ENCODE data around the gene MEF2D. TPM values are rescaled to one million over a fixed set of nuclear protein-coding genes. Genes with fewer than 3 reads are reported as not detected.

The MEF2D gene
- total and polyA plus RNA-seq, 12 donors, result 7.8 to 89.9 (median 50.0) TPM

GRCh38 chr1:156493154-156493631 is 7.4 kb downstream of the MEF2D start:
- Histone ChIP-seq H3K27ac (peak overlapping the region; percentile 53 to 100 (median 77)), H3K4me1 (replicated peaks in 1 of 2) (peaks cover 97 to 100% of the 10 kb centered on the region in 2 donors), H3K27me3 (no peaks in the 10 kb centered on the region), H3K36me3 (replicated peaks in 1 of 2) (no peaks in the 10 kb centered on the region), H3K9me3 (replicated peaks in 1 of 3) (no peaks in the 10 kb centered on the region), H3K4me3 (peak overlapping the region in 1 of 4 donors; percentile 39)
- intact Hi-C loops (cut with DNase I), result no loop called here
- TF ChIP-seq POLR2A (IDR thresholded peaks at IDR 0.05) (peak in 1 of 2 donors; percentile 45), CTCF (IDR thresholded peaks at IDR 0.05) (no peak)
- 13 to 27% (median 16%) methylated on average over 10 to 11 of the region's 11 CpGs for WGBS, 4 donors
- DNase-seq, result peak in 5 of 7 donors; percentile 41 to 68 (median 56)

GRCh38 chr1:156492591-156493080 is 7.9 kb downstream of the MEF2D start:
- 29 to 40% (median 35%) methylated on average over 5 to 7 of the region's 7 CpGs for WGBS, 4 donors
- peaks cover 98 to 100% of the 10 kb centered on the region in 2 donors for H3K4me1 ChIP-seq (replicated peaks in 1 of 2)
- no peak for TF ChIP-seq POLR2A (IDR thresholded peaks at IDR 0.05)
- no peak for TF ChIP-seq CTCF (IDR thresholded peaks at IDR 0.05)
- no peaks in the 10 kb centered on the region for H3K27me3 ChIP-seq
- no peaks in the 10 kb centered on the region for H3K36me3 ChIP-seq (replicated peaks in 1 of 2)
- H3K9me3 ChIP-seq (replicated peaks in 1 of 3), result no peaks in the 10 kb centered on the region
- intact Hi-C loops (cut with DNase I), result no loop called here
- peak overlapping the region; percentile 53 to 100 (median 77) for H3K27ac ChIP-seq
- peak; percentile 50 to 83 (median 68) for DNase-seq
- H3K4me3 ChIP-seq, result peak overlapping the region in 1 of 4 donors; percentile 39

- DNase-seq, result no peak
- peaks cover 94 to 100% of the 10 kb centered on the region in 2 donors for H3K4me1 ChIP-seq (replicated peaks in 1 of 2)
- no peaks in the 10 kb centered on the region for H3K36me3 ChIP-seq (replicated peaks in 1 of 2)
- intact Hi-C loops (cut with DNase I), result no loop called here
- TF ChIP-seq POLR2A (IDR thresholded peaks at IDR 0.05) (no peak), CTCF (IDR thresholded peaks at IDR 0.05) (no peak)
- WGBS, 4 donors, result 63 to 81% (median 71%) methylated on average over 5 to 6 of the region's 6 CpGs
- H3K27me3 ChIP-seq, result no peaks in the 10 kb centered on the region
- peak overlapping the region; percentile 53 to 100 (median 77) for H3K27ac ChIP-seq
- peak overlapping the region in 1 of 4 donors; percentile 39 for H3K4me3 ChIP-seq
- no peaks in the 10 kb centered on the region for H3K9me3 ChIP-seq (replicated peaks in 1 of 3)
Observed at GRCh38 chr1:156492013-156492590, 8.5 kb downstream of the MEF2D start.

- Histone ChIP-seq H3K4me1 (replicated peaks in 1 of 2) (peaks cover 86 to 100% of the 10 kb centered on the region in 2 donors), H3K27me3 (no peaks in the 10 kb centered on the region), H3K36me3 (replicated peaks in 1 of 2) (no peaks in the 10 kb centered on the region), H3K4me3 (peak overlapping the region in 1 of 4 donors; percentile 45), H3K27ac (peak overlapping the region; percentile 8 to 100 (median 77)), H3K9me3 (replicated peaks in 1 of 3) (no peaks in the 10 kb centered on the region)
- DNase-seq, result no peak
- TF ChIP-seq CTCF (IDR thresholded peaks at IDR 0.05), result no peak
- TF ChIP-seq POLR2A (IDR thresholded peaks at IDR 0.05), result no peak
- 53 to 68% (median 65%) methylated on average over 5 to 6 of the region's 6 CpGs for WGBS, 4 donors
- intact Hi-C loops (cut with DNase I), result no loop called here
Observed at GRCh38 chr1:156491151-156491949, 9.2 kb downstream of the MEF2D start.

Measured in adrenal gland (tissue), 12 donors.